HCT116 (cell line): ENCODE data around the gene WAS.

Experiments
- ATF3 ChIP-seq: IDR thresholded peaks from 2 replicates; pipeline ENCODE4 v1.6.1; 2012
- CEBPB ChIP-seq: IDR thresholded peaks from 2 replicates; pipeline ENCODE4 v1.6.1; 2012; ENCODE audit warnings: low read depth
- CTCF ChIP-seq, 3 experiments: fragments of 200-600 bp in 1 of 3; sonication (generic) in 1 of 3; IDR thresholded peaks in 2 of 3; conservative IDR thresholded peaks in 1 of 3; 2 replicates each; pipeline ENCODE4 v1.5.1; 2012 to 2017; ENCODE audit warnings: low read depth in 2 of 3, low read length in 2 of 3, antibody characterized with exemption in 1 of 3, borderline replicate concordance in 1 of 3, control low read depth in 1 of 3, mild to moderate bottlenecking in 1 of 3, mixed read lengths in 1 of 3, mixed run types in 1 of 3, moderate library complexity in 1 of 3; ENCODE audit not compliant: insufficient read depth in 1 of 3
- EZH2 ChIP-seq: fragments of 200-600 bp; sonication (generic); IDR thresholded peaks from 2 replicates; pipeline ENCODE4 v1.6.1; 2017; ENCODE audit warnings: antibody characterized with exemption, mixed run types
- FOSL1 ChIP-seq: IDR thresholded peaks from 2 replicates; pipeline ENCODE4 v1.6.1; 2012; ENCODE audit warnings: low read depth
- JUND ChIP-seq: IDR thresholded peaks from 2 replicates; pipeline ENCODE4 v1.6.1; 2012
- POLR2A ChIP-seq: IDR thresholded peaks from 2 replicates; pipeline ENCODE4 v1.7.0; 2011; ENCODE audit warnings: borderline replicate concordance; ENCODE audit not compliant: insufficient read depth, insufficient read length; ENCODE audit errors: extremely low read depth
- POLR2AphosphoS5 ChIP-seq: IDR thresholded peaks from 2 replicates; pipeline ENCODE4 v1.6.1; 2011; ENCODE audit warnings: mild to moderate bottlenecking, low read depth, low read length, moderate library complexity
- SIN3A ChIP-seq: IDR thresholded peaks from 2 replicates; pipeline ENCODE4 v1.6.1; 2012; ENCODE audit warnings: low read depth
- SRF ChIP-seq: IDR thresholded peaks from 2 replicates; pipeline ENCODE4 v1.6.1; 2012; ENCODE audit warnings: low read depth
- YY1 ChIP-seq: IDR thresholded peaks from 2 replicates; pipeline ENCODE4 v1.6.1; 2011; ENCODE audit warnings: low read length, low read depth, moderate library complexity, mild to moderate bottlenecking; ENCODE audit not compliant: insufficient replicate concordance; ENCODE audit errors: extremely low read depth
- ZNF274 ChIP-seq: fragments of 200-500 bp; sonication (Bioruptor generic); IDR thresholded peaks from 2 replicates; pipeline ENCODE4 v1.6.1; 2014; ENCODE audit warnings: mild to moderate bottlenecking, low read depth, low read length, inconsistent platforms
- TF ChIP-seq, protein P1 (sequence below): IDR thresholded peaks from 2 replicates; pipeline ENCODE4 v1.6.1; 2012
- TF ChIP-seq, protein P2 (sequence below): IDR thresholded peaks from 2 replicates; pipeline ENCODE4 v1.6.1; 2012; ENCODE audit warnings: low read depth

GRCh38 chrX:48700951-48701653 lies 17.5 kb downstream of the WAS start:
- TF ChIP-seq CEBPB (no peak), CTCF (IDR thresholded peaks at IDR 0.05 in 2 of 3, conservative IDR thresholded peaks at IDR 0.05 in 1 of 3; ENCODE audit: borderline replicate concordance in 1 of 3, insufficient read depth in 1 of 3, low read depth in 2 of 3, low read length in 2 of 3) (no peak), POLR2A (no peak), ZNF274 (no peak), JUND (no peak), EZH2 (no peak), SIN3A (no peak), SRF (no peak), POLR2AphosphoS5 (no peak), YY1 (no peak), FOSL1 (no peak), ATF3 (no peak)
- TF ChIP-seq, protein P1, sequence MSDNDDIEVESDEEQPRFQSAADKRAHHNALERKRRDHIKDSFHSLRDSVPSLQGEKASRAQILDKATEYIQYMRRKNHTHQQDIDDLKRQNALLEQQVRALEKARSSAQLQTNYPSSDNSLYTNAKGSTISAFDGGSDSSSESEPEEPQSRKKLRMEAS, result no peak
- TF ChIP-seq, protein P2, sequence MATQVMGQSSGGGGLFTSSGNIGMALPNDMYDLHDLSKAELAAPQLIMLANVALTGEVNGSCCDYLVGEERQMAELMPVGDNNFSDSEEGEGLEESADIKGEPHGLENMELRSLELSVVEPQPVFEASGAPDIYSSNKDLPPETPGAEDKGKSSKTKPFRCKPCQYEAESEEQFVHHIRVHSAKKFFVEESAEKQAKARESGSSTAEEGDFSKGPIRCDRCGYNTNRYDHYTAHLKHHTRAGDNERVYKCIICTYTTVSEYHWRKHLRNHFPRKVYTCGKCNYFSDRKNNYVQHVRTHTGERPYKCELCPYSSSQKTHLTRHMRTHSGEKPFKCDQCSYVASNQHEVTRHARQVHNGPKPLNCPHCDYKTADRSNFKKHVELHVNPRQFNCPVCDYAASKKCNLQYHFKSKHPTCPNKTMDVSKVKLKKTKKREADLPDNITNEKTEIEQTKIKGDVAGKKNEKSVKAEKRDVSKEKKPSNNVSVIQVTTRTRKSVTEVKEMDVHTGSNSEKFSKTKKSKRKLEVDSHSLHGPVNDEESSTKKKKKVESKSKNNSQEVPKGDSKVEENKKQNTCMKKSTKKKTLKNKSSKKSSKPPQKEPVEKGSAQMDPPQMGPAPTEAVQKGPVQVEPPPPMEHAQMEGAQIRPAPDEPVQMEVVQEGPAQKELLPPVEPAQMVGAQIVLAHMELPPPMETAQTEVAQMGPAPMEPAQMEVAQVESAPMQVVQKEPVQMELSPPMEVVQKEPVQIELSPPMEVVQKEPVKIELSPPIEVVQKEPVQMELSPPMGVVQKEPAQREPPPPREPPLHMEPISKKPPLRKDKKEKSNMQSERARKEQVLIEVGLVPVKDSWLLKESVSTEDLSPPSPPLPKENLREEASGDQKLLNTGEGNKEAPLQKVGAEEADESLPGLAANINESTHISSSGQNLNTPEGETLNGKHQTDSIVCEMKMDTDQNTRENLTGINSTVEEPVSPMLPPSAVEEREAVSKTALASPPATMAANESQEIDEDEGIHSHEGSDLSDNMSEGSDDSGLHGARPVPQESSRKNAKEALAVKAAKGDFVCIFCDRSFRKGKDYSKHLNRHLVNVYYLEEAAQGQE, result no peak
